ENCODE data around the gene ARHGAP18.

DNA sequence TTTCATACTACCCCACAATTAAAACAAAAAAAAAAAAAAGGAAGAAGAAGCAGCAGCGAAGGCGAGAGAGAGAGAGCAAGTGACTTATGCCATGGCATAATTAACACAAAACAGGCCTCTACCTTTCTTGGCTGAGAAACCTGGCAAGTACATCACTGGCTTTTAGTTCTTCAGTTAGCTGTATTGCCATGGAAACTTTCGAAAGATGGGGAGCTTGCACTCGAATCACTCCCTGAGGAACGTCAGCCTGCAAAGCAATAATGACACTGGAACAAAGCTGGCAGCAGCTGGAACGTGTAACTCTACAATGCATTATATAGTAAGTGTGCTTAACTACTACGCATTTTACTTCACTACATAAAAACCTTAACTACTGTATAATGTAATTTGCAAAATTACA is 126.1 kb downstream of the ARHGAP18 start:
- TF ChIP-seq CTCF (IDR thresholded peaks at IDR 0.05; ENCODE audit: insufficient read depth, low read depth, low read length) (no peak), EZH2 (IDR thresholded peaks at IDR 0.05; ENCODE audit: insufficient read depth, low read length) (no peak)
